Neural cell (in vitro differentiated cells): ENCODE measurements around the gene MAP4K4.

Experiments used
- CTCF ChIP-seq: fragments of 450-650 bp; IDR thresholded peaks from 2 replicates; pipeline ENCODE4 v1.5.1; 2014; ENCODE audit warnings: antibody characterized with exemption, mild to moderate bottlenecking, moderate library complexity; ENCODE audit not compliant: poor library complexity, severe bottlenecking
- EP300 ChIP-seq: fragments of 450-650 bp; conservative IDR thresholded peaks from 2 replicates; pipeline ENCODE4 v1.6.1; 2014; ENCODE audit warnings: antibody characterized with exemption, mild to moderate bottlenecking, moderate library complexity; ENCODE audit not compliant: poor library complexity, severe bottlenecking
- EZH2 ChIP-seq: fragments of 200-600, 300-800 bp; shearing (Covaris generic), sonication (generic); IDR thresholded peaks from 2 replicates; pipeline ENCODE4 v1.6.1; 2014; ENCODE audit warnings: antibody characterized with exemption, low read length, borderline replicate concordance, mild to moderate bottlenecking; ENCODE audit not compliant: insufficient read depth, poor library complexity, severe bottlenecking
- MXI1 ChIP-seq: fragments of 450-650 bp; conservative IDR thresholded peaks from 2 replicates; pipeline ENCODE4 v1.6.1; 2014; ENCODE audit warnings: antibody characterized with exemption, mild to moderate bottlenecking; ENCODE audit not compliant: poor library complexity, severe bottlenecking
- POLR2AphosphoS5 ChIP-seq: IDR thresholded peaks from 2 replicates; pipeline ENCODE4 v1.6.1; 2012
- RAD21 ChIP-seq: fragments of 450-650 bp; conservative IDR thresholded peaks from 2 replicates; pipeline ENCODE4 v1.6.1; 2014; ENCODE audit warnings: antibody characterized with exemption, mild to moderate bottlenecking, moderate library complexity
- REST ChIP-seq: IDR thresholded peaks from 2 replicates; pipeline ENCODE4 v1.6.1; 2012; ENCODE audit warnings: borderline replicate concordance
- SMC3 ChIP-seq: fragments of 450-650 bp; conservative IDR thresholded peaks from 2 replicates; pipeline ENCODE4 v1.6.1; 2014; ENCODE audit warnings: antibody characterized with exemption, mild to moderate bottlenecking, moderate library complexity; ENCODE audit not compliant: poor library complexity
- TAF1 ChIP-seq: IDR thresholded peaks from 2 replicates; pipeline ENCODE4 v1.6.1; 2012; ENCODE audit warnings: low read depth

DNA sequence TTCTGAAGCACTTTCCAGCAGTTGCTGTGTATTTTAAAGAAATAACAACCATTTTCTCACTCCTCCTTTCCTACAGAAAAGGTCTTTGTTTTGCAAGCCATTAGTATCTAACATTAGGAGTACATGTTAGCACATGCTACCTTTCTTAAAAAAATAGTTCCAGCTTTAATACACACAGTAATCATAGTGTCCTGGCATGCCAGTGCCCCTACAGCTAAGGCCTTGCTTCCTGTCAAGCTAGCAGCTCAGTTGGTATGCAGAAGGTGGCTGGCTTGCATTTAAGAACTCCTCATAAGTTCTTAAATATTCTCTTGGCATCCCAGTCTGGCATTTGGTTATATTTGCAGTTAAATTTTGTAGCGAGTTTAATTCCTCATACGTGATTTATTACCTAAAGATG is 152.9 kb downstream of the MAP4K4 start:
- TF ChIP-seq CTCF (no peak), MXI1 (no peak), EZH2 (no peak), SMC3 (no peak), REST (no peak), POLR2AphosphoS5 (no peak), TAF1 (no peak), EP300 (no peak), RAD21 (no peak)
